B cell (primary cell): ENCODE results near the gene PLEKHA7.

Experiments used
- CTCF ChIP-seq: fragments of 200-600 bp; IDR thresholded peaks from one replicate; pipeline ENCODE4 v1.8.0; 2022; ENCODE audit warnings: antibody characterized with exemption, mild to moderate bottlenecking
- EZH2 ChIP-seq: IDR thresholded peaks from 2 replicates; pipeline ENCODE4 v1.6.1; 2012; ENCODE audit warnings: borderline replicate concordance, low read depth, mild to moderate bottlenecking, moderate library complexity, low read length; ENCODE audit not compliant: insufficient read depth, poor library complexity, severe bottlenecking

DNA sequence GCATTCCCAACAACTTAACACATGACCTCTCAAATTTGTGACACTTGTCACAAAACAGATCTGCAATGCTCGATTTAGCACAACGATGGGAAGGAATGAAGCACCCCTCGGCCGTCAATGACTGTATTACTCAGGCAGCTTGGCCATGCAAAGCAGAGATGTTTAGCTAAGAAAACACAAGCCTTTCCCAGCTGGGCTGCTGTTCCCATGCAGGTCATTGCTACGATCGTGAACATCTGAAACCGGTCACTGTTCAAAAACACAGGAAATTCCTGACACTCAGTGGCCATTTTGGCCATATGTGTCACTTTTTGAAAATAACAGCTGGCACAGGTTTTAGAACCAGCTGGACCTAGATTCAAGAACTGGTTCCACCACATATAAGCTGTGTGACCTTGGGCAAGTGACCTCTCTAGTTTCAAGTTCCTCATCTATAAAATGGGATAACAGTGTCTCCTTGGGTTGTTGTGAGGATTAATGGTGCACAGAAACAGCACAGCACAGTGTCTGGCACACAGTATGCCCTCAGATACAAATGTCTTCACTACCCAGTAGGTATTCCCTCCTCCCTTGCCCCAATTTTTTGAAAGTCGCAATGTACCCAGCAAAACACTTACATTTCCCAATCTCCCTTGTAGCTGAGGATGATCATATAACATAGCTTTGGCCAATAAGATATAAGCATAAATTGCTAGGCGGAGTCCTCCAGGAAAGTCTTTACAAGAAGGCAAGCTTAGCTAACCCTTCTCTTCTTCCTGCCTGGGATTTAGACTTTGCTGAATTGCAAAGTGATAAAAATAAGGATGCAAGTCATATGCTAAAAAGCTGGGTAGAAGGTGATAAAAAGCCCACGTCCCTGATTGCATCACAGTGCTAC lies 182.7 kb downstream of the PLEKHA7 start:
- TF ChIP-seq CTCF, result no peak
- no peak for TF ChIP-seq EZH2
